Measurements from ENCODE around the gene DDX6. TPM values are rescaled to one million over a fixed set of nuclear protein-coding genes. Genes with fewer than 3 reads are reported as not detected.
A peak's percentile ranks its signal among the peaks of the same experiment; 100 is the strongest.

DDX6 gene
- total and polyA plus RNA-seq, 2 of the 8 experiments (the other 6 are each of a cell fraction or from before 2014, with no cell fraction given) = 29.8 to 181 TPM

- Histone ChIP-seq H4K91ac (replicated peaks; ENCODE audit: insufficient read length, low read length) (peak overlapping the region; percentile 39), H2BK20ac (ENCODE audit: low read length) (no peak overlapping the region), H3K79me2 (ENCODE audit: control insufficient read depth in 1 of 2, insufficient read depth in 2 of 2, low read length in 2 of 2) (no peaks in the 10 kb centered on the region), H4K20me1 (replicated peaks in 1 of 2; ENCODE audit: control insufficient read depth in 1 of 2, insufficient read depth in 2 of 2, low read length in 2 of 2) (no peaks in the 10 kb centered on the region), H3K4me1 (replicated peaks in 1 of 4; ENCODE audit: control insufficient read depth in 3 of 4, insufficient read depth in 4 of 4, low read length in 3 of 4) (peaks cover 0 to 9% (median 4%) of the 10 kb centered on the region in 4 experiments; a peak in 3 of 7 replicates), H3K4me2 (ENCODE audit: insufficient read depth in 1 of 2, low read depth in 2 of 2, low read length in 2 of 2) (no peak overlapping the region), H3K4me3 (ENCODE audit: extremely low read depth in 1 of 4, insufficient read depth in 2 of 4, low read depth in 3 of 4, low read length in 4 of 4) (no peak overlapping the region), H2BK15ac (ENCODE audit: low read length) (peak overlapping the region; percentile 21; the same call in 1 of the 2 replicates), H4K5ac (ENCODE audit: insufficient read length, low read depth, low read length) (no peak overlapping the region), H3K27me3 (replicated peaks in 1 of 4; ENCODE audit: control insufficient read depth in 3 of 4, extremely low read depth in 1 of 4, insufficient read depth in 3 of 4, low read length in 3 of 4) (no peaks in the 10 kb centered on the region), H2AK5ac (ENCODE audit: low read depth, low read length) (no peak overlapping the region), H3K14ac (ENCODE audit: insufficient read length) (no peak overlapping the region), H3K9ac (replicated peaks in 1 of 4; ENCODE audit: extremely low read depth in 1 of 4, low read depth in 3 of 4, low read length in 3 of 4) (no peak overlapping the region), H3K36me3 (ENCODE audit: control insufficient read depth in 2 of 4, insufficient read depth in 4 of 4, low read length in 3 of 4) (peaks cover 0 to 16% (median 2%) of the 10 kb centered on the region in 4 experiments; a peak in 5 of 8 replicates), H3K18ac (ENCODE audit: extremely low read depth, low read length) (no peak overlapping the region), H3K9me3 (ENCODE audit: insufficient read depth in 2 of 2, low read depth in 1 of 2, low read length in 1 of 2) (no peaks in the 10 kb centered on the region), H3K27ac (ENCODE audit: low read depth, low read length) (no peak overlapping the region), H3K4ac (replicated peaks; ENCODE audit: insufficient read length, low read depth, low read length) (no peak overlapping the region), H2BK120ac (replicated peaks; ENCODE audit: low read depth, low read length) (no peak overlapping the region), H3K79me1 (ENCODE audit: low read depth, low read length) (no peaks in the 10 kb centered on the region; the same call in 1 of the 2 replicates), H3K23me2 (ENCODE audit: low read depth, low read length) (peaks cover 2% of the 10 kb centered on the region; the same call in 1 of the 2 replicates), H2AFZ (ENCODE audit: low read length) (no peak overlapping the region), H2BK5ac (ENCODE audit: low read depth, low read length) (0 out of 2 replicates have a peak overlapping the region, but pooled peaks have one; percentile 0), H4K8ac (ENCODE audit: extremely low read depth, insufficient read depth, low read length) (no peak overlapping the region), H3K56ac (replicated peaks; ENCODE audit: insufficient read length, low read depth, low read length) (no peak overlapping the region), H3K23ac (ENCODE audit: insufficient read length) (no peak overlapping the region), H2BK12ac (ENCODE audit: low read depth, low read length) (0 out of 2 replicates have a peak overlapping the region, but pooled peaks have one; percentile 76)
- WGBS, 2 experiments (ENCODE audit: extremely low coverage in 1 of 2, insufficient coverage in 1 of 2, insufficient read length in 1 of 2, insufficient replicate concordance in 2 of 2, low coverage in 1 of 2, low lambda C conversion rate in 2 of 2, missing lambda C conversion rate in 1 of 2) = 92% methylated on average over 7 of the region's 7 CpGs; no CpG with 5 or more reads in 1 of the 2 experiments
- CTCF ChIA-PET (ENCODE audit: partially characterized antibody) = interaction anchor here (0.6 to 2.3 kb wide), 4 partner anchors 16 to 365 kb away, joined by 3 to 10 read pairs (median 4); no protein-coding TSS in a partner anchor
- no peak for FAIRE-seq
- no peak for DNase-seq (ENCODE audit: low read depth in 1 of 2, low spot score in 2 of 2)
- POLR2A ChIA-PET (ENCODE audit: partially characterized antibody) = interaction anchor here (0.9 to 1.0 kb wide), 3 partner anchors 18 to 219 kb away, joined by 3 to 4 read pairs (median 3); partner anchors contain the start of gene BCL9L
- no peak for TF ChIP-seq NRF1 (IDR thresholded peaks at IDR 0.05; ENCODE audit: low read depth, low read length)
Measured at GRCh38 chr11:118706546-118706825, 84.5 kb downstream of the DDX6 start.
